Prostate gland (tissue), 2 donors: Measurements from ENCODE around the gene CPZ.

Experiments
- CTCF ChIP-seq, 4 experiments: fragments of 200-600 bp in 2 of 4; fragments of 450-650 bp in 2 of 4; sonication (generic) in 2 of 4; IDR thresholded peaks; 1 replicate in 3 of 4; 2 replicates in 1 of 4; pipeline ENCODE4 v1.5.1; 2016 to 2019; ENCODE audit warnings: antibody characterized with exemption in 4 of 4, mild to moderate bottlenecking in 2 of 4, moderate library complexity in 2 of 4
- POLR2A ChIP-seq: fragments of 450-650 bp; IDR thresholded peaks from one replicate; pipeline ENCODE4 v1.6.1; 2016; ENCODE audit warnings: antibody characterized with exemption, mild to moderate bottlenecking

- TF ChIP-seq CTCF (IDR thresholded peaks at IDR 0.05) (no peak), POLR2A (no peak)
Measured at GRCh38 chr4:8643441-8643840, 50.9 kb downstream of the CPZ start.
